Gastrocnemius medialis (tissue), 4 donors: ENCODE measurements around the gene COL4A1.
A peak's percentile ranks its signal among the peaks of the same experiment; 100 is the strongest.

Experiments used
- POLR2A ChIP-seq, 2 donors: fragments of 450-650 bp; IDR thresholded peaks; one replicate each; pipeline ENCODE4 v1.6.1; 2017; ENCODE audit warnings: antibody characterized with exemption in 2 of 2, mild to moderate bottlenecking in 2 of 2, moderate library complexity in 2 of 2
- TF ChIP-seq, protein P1 (sequence below), 5 experiments: fragments of 450-650 bp in 3 of 5; fragments of 200-600 bp in 2 of 5; sonication (generic) in 2 of 5; IDR thresholded peaks in 4 of 5; conservative IDR thresholded peaks in 1 of 5; 1 replicate in 4 of 5; 2 replicates in 1 of 5; pipeline ENCODE4 v1.5.1; 2016 to 2019; ENCODE audit warnings: antibody characterized with exemption in 5 of 5, mild to moderate bottlenecking in 3 of 5, moderate library complexity in 3 of 5

DNA sequence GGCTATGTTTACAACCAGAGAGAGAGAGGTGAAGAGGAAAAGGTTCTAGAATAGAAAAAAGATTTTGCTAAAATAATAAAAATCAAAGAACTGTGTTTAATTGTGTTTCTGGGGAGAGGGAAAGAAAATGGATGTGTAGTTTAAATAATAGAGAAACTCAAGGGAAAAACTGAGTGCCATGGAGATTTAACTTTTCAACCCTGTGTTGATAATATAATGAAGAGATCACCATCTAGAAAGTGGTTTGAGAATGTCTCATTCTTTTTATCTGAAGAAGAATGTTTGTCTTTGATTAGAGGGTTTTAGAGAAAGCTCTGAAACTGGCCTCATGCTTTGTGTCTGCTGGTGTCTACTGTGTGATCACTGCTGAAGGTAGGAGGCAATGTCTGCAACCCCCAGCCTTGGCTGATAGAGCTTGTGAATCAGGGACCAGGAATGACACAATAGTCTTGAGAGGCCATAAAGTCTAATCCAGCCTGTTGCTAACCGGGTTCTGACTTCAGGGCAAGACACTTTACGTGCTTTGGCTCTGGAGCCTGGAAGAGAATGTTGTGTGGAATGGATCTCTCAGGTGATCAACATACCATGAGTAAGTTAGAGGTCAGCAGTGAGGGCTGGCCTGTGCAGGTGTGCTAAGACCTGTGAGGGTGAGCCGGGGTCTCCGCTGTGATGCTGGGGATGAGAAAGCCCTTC lies 5.5 kb upstream of the COL4A1 start:
- peak in 1 of 2 donors; percentile 11 for TF ChIP-seq POLR2A (IDR thresholded peaks at IDR 0.05)
- TF ChIP-seq, protein P1, sequence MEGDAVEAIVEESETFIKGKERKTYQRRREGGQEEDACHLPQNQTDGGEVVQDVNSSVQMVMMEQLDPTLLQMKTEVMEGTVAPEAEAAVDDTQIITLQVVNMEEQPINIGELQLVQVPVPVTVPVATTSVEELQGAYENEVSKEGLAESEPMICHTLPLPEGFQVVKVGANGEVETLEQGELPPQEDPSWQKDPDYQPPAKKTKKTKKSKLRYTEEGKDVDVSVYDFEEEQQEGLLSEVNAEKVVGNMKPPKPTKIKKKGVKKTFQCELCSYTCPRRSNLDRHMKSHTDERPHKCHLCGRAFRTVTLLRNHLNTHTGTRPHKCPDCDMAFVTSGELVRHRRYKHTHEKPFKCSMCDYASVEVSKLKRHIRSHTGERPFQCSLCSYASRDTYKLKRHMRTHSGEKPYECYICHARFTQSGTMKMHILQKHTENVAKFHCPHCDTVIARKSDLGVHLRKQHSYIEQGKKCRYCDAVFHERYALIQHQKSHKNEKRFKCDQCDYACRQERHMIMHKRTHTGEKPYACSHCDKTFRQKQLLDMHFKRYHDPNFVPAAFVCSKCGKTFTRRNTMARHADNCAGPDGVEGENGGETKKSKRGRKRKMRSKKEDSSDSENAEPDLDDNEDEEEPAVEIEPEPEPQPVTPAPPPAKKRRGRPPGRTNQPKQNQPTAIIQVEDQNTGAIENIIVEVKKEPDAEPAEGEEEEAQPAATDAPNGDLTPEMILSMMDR (IDR thresholded peaks at IDR 0.05 in 4 of 5, conservative IDR thresholded peaks at IDR 0.05 in 1 of 5), result no peak
